Measurements from ENCODE around the gene MASP2. TPM values are rescaled to one million over a fixed set of nuclear protein-coding genes. Genes with fewer than 3 reads are reported as not detected.

MASP2 gene
- total RNA-seq = not detected

GRCh38 chr1:11046625-11047365 is at the start of gene MASP2:
TSS of gene MASP2 (minus strand) at chr1:11047239. CDS start at chr1:11047207, 32 bp downstream.

GRCh38 chr1:11059968-11060830 is 13.2 kb upstream of the MASP2 start, which contains the start of gene SRM:
TSS of gene SRM (minus strand) at chr1:11060018. CDS start at chr1:11059943, 75 bp downstream.

GRCh38 chr1:11012260-11013159 is 34.5 kb downstream of the MASP2 start, which contains the start of gene TARDBP:
TSS of gene TARDBP (plus strand) at chr1:11012654. CDS start at chr1:11013728, 1,074 bp downstream.

Other genes starting within 250 kb of the MASP2 start
- 175 TPM for gene TARDBP, start 34.6 kb downstream of the MASP2 start, total RNA-seq
- 20.4 TPM for gene SRM, start 12.8 kb upstream of the MASP2 start, total RNA-seq
- gene EXOSC10, start 52.6 kb upstream of the MASP2 start, total RNA-seq = 58.0 TPM
- 0.35 TPM for gene ANGPTL7, start 142.1 kb upstream of the MASP2 start, total RNA-seq
- gene MTOR, start 215.3 kb upstream of the MASP2 start, total RNA-seq = 44.6 TPM
- gene UBIAD1, start 226.0 kb upstream of the MASP2 start, total RNA-seq = 15.1 TPM